SU-DHL-6 (cell line): Measurements from ENCODE around the gene TNFSF11.

ENCODE experiments used
- H2AFZ ChIP-seq: fragments of 200-600 bp; sonication (generic); 2 replicates; pipeline ENCODE4 v1.6.1; 2014; ENCODE audit warnings: low read depth, mild to moderate bottlenecking, moderate library complexity, mixed read lengths, antibody characterized with exemption, low read length; ENCODE audit not compliant: severe bottlenecking
- H3F3A ChIP-seq: fragments of 200-600 bp; shearing (Covaris generic); 2 replicates; pipeline ENCODE4 v1.6.0; 2016; ENCODE audit warnings: antibody characterized with exemption, mild to moderate bottlenecking; ENCODE audit not compliant: insufficient read depth
- H3K27ac ChIP-seq: fragments of 200-600 bp; sonication (generic); 2 replicates; pipeline ENCODE4 v1.5.1; 2016; ENCODE audit warnings: low read depth, mild to moderate bottlenecking, low read length, moderate library complexity, mixed read lengths
- H3K27me3 ChIP-seq: fragments of 200-600 bp; sonication (generic), shearing (Covaris generic); 2 replicates; pipeline ENCODE4 v1.6.0; 2014; ENCODE audit warnings: mild to moderate bottlenecking, low read length
- H3K36me3 ChIP-seq: fragments of 200-600 bp; sonication (generic); 2 replicates; pipeline ENCODE4 v1.6.1; 2014; ENCODE audit warnings: mild to moderate bottlenecking, low read length, mixed read lengths
- H3K4me2 ChIP-seq: fragments of 300-600, 200-600 bp; shearing (Covaris generic), sonication (generic); 2 replicates; pipeline ENCODE4 v1.6.0; 2014; ENCODE audit warnings: low read length, low read depth, mild to moderate bottlenecking; ENCODE audit not compliant: poor library complexity, severe bottlenecking
- H3K4me3 ChIP-seq: fragments of 200-600 bp; sonication (generic); 2 replicates; pipeline ENCODE4 v1.5.1; 2014; ENCODE audit warnings: antibody characterized with exemption, low read length, mild to moderate bottlenecking, mixed read lengths; ENCODE audit not compliant: insufficient read depth, poor library complexity, severe bottlenecking
- H3K79me2 ChIP-seq: fragments of 200-600 bp; sonication (generic); 2 replicates; pipeline ENCODE4 v1.6.1; 2014; ENCODE audit warnings: mild to moderate bottlenecking, low read length, moderate library complexity; ENCODE audit not compliant: insufficient read depth
- H3K9ac ChIP-seq: fragments of 200-600 bp; sonication (generic); 2 replicates; pipeline ENCODE4 v1.7.0; 2014; ENCODE audit warnings: mild to moderate bottlenecking, low read length
- H3K9me2 ChIP-seq: fragments of 200-600 bp; sonication (generic); replicated peaks from 2 replicates; pipeline ENCODE4 v1.6.1; 2014; ENCODE audit warnings: low read length; ENCODE audit not compliant: insufficient read depth
- H3K9me3 ChIP-seq: fragments of 200-600 bp; sonication (generic); 2 replicates; pipeline ENCODE4 v1.6.1; 2014; ENCODE audit warnings: low read length, mixed read lengths; ENCODE audit not compliant: insufficient read depth
- H4K20me1 ChIP-seq: fragments of 200-600 bp; sonication (generic); 2 replicates; pipeline ENCODE4 v1.6.1; 2014; ENCODE audit warnings: low read depth, mild to moderate bottlenecking, antibody characterized with exemption, low read length, moderate library complexity, mixed read lengths
- EZH2phosphoT487 ChIP-seq: fragments of 200-600 bp; sonication (generic), shearing (Covaris generic); conservative IDR thresholded peaks from 2 replicates; pipeline ENCODE4 v1.6.1; 2018; ENCODE audit warnings: mild to moderate bottlenecking, antibody characterized with exemption, low read length, moderate library complexity, mixed read lengths
- TF ChIP-seq, protein P1 (sequence below): fragments of 200-600 bp; sonication (generic); IDR thresholded peaks from one replicate; pipeline ENCODE4 v1.5.1; 2017; ENCODE audit warnings: antibody characterized with exemption, mild to moderate bottlenecking, low read length, moderate library complexity; ENCODE audit not compliant: insufficient read depth, poor library complexity, severe bottlenecking

TNFSF11 gene

DNA sequence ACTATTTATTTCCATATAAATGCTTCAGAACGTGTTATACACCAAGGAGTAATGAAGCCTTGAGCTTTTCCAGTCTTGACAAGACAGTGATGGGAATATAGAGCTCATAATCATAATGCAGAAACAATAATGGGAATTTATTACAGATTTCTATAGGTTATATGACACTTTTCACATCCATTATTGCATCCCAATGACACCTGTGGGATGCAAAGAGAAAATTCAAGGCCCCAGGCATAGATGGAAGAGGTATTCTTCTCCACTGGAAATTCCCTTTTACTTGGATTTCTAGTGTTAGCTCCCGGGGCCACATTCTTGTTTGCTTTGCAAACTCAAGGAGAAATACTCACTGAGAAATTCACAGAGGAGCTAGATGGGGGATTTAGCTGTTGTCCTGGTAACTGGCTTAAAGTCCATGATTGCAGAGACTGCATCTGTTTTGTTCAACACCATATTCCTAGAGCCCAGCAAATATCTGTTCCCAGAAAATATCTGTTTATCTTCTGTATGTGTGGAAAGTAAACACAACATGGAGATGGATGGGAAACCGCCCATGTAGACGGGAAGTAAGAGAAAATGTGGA, 30.6 kb upstream of the TNFSF11 start:
- no peak overlapping the region for H3K4me2 ChIP-seq
- no peaks in the 10 kb centered on the region for H3K36me3 ChIP-seq
- no peaks in the 10 kb centered on the region for H4K20me1 ChIP-seq
- no peak overlapping the region for H3K27ac ChIP-seq
- no peaks in the 10 kb centered on the region for H3K9me3 ChIP-seq
- H3K9ac ChIP-seq = no peak overlapping the region
- TF ChIP-seq EZH2phosphoT487 = no peak
- TF ChIP-seq, protein P1, sequence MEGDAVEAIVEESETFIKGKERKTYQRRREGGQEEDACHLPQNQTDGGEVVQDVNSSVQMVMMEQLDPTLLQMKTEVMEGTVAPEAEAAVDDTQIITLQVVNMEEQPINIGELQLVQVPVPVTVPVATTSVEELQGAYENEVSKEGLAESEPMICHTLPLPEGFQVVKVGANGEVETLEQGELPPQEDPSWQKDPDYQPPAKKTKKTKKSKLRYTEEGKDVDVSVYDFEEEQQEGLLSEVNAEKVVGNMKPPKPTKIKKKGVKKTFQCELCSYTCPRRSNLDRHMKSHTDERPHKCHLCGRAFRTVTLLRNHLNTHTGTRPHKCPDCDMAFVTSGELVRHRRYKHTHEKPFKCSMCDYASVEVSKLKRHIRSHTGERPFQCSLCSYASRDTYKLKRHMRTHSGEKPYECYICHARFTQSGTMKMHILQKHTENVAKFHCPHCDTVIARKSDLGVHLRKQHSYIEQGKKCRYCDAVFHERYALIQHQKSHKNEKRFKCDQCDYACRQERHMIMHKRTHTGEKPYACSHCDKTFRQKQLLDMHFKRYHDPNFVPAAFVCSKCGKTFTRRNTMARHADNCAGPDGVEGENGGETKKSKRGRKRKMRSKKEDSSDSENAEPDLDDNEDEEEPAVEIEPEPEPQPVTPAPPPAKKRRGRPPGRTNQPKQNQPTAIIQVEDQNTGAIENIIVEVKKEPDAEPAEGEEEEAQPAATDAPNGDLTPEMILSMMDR = no peak
- no peak overlapping the region for H2AFZ ChIP-seq
- H3K9me2 ChIP-seq = no peaks in the 10 kb centered on the region
- no peaks in the 10 kb centered on the region for H3K79me2 ChIP-seq
- H3K4me3 ChIP-seq = no peak overlapping the region
- no peaks in the 10 kb centered on the region for H3F3A ChIP-seq
- no peaks in the 10 kb centered on the region for H3K27me3 ChIP-seq

DNA sequence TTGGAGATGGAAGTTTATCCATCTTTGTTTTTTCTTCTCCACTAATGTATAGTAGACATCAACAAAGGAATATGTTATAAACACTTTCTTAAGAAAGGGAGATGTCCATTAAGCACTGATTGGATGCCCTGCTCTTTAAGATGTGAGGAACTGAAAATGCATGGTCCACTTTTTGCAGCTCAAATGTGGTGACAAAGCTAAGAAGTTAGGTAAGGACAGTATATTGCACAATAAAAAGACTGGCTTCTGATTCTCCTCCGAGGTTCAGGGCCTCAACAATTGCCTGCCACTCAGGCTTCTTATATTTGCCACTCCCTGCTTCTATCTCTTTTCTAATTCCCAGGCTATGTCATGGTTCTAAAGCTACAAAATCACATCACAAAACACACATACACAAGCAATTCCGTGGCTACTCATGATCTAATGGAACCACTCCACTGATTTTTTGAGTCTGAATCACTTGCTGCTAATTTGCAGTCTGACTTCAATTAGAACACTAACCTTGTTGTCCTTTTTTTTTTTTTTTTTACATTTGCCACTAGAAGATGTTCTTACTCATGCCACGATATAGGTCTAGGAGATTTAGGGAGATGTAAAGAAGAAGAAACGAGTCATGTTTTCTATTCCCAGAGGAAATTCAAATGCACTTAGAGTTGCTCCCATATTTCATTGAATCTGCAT, 29.6 kb upstream of the TNFSF11 start:
- Histone ChIP-seq H3F3A (no peaks in the 10 kb centered on the region), H3K79me2 (no peaks in the 10 kb centered on the region), H4K20me1 (no peaks in the 10 kb centered on the region), H3K9me2 (no peaks in the 10 kb centered on the region), H3K9me3 (no peaks in the 10 kb centered on the region), H3K27me3 (no peaks in the 10 kb centered on the region), H3K9ac (no peak overlapping the region), H3K4me2 (no peak overlapping the region), H2AFZ (no peak overlapping the region), H3K36me3 (no peaks in the 10 kb centered on the region), H3K4me3 (no peak overlapping the region), H3K27ac (no peak overlapping the region)
- TF ChIP-seq, protein P1 = no peak
- no peak for TF ChIP-seq EZH2phosphoT487

DNA sequence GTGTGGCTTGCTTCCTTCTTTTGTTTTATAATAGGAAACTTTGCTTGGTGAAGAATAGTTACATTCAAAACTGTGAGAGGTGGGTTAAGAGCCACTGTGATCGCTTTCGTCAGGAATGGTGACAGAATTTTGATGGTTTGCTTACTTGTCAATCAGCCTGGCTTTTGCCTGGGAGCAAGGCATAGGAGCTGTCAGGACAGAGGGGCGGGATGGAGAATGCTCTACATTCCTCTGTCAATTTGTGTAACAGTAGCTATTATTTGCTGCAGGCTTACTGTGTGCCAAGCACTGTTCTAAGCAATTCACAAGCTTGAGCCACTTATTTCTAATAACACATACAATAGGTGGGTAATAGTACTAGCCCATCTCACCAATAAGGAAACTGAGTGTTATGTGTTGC, 28.1 kb upstream of the TNFSF11 start:
- H3F3A ChIP-seq = no peaks in the 10 kb centered on the region
- H3K4me3 ChIP-seq = no peak overlapping the region
- H3K9ac ChIP-seq = no peak overlapping the region
- no peaks in the 10 kb centered on the region; the same call in 1 of the 2 replicates for H3K27me3 ChIP-seq
- H3K79me2 ChIP-seq = no peaks in the 10 kb centered on the region
- no peaks in the 10 kb centered on the region for H3K9me2 ChIP-seq
- H3K4me2 ChIP-seq = no peak overlapping the region
- no peak overlapping the region for H2AFZ ChIP-seq
- H4K20me1 ChIP-seq = no peaks in the 10 kb centered on the region
- no peaks in the 10 kb centered on the region for H3K36me3 ChIP-seq
- no peak overlapping the region for H3K27ac ChIP-seq
- TF ChIP-seq, protein P1 = no peak
- no peak for TF ChIP-seq EZH2phosphoT487
- H3K9me3 ChIP-seq = no peaks in the 10 kb centered on the region
